Endothelial cell of umbilical vein (primary cell): ENCODE measurements around the gene DOCK4.

Experiments
- CTCF ChIP-seq, 2 donors: IDR thresholded peaks; 1 replicate in 1 of 2; 2 replicates in 1 of 2; pipeline ENCODE4 v1.5.1; 2011; ENCODE audit warnings: low read length in 2 of 2, mild to moderate bottlenecking in 2 of 2, moderate library complexity in 2 of 2, control low read depth in 1 of 2, inconsistent platforms in 1 of 2, low read depth in 1 of 2; ENCODE audit not compliant: insufficient read depth in 1 of 2; ENCODE audit errors: extremely low read depth in 1 of 2
- FOS ChIP-seq: IDR thresholded peaks from 2 replicates; pipeline ENCODE4 v1.6.1; 2011; ENCODE audit warnings: mild to moderate bottlenecking, low read length, moderate library complexity, borderline replicate concordance; ENCODE audit not compliant: insufficient read depth
- GATA2 ChIP-seq: IDR thresholded peaks from 2 replicates; pipeline ENCODE4 v1.7.0; 2011; ENCODE audit warnings: low read depth, mild to moderate bottlenecking, moderate library complexity, mixed read lengths, low read length; ENCODE audit not compliant: insufficient read length, insufficient read depth
- POLR2A ChIP-seq: IDR thresholded peaks from 2 replicates; pipeline ENCODE4 v1.6.1; 2012; ENCODE audit warnings: low read depth, mild to moderate bottlenecking, control low read depth, low read length
- POLR2AphosphoS5 ChIP-seq: IDR thresholded peaks from 2 replicates; pipeline ENCODE4 v1.6.1; 2012; ENCODE audit warnings: low read depth, mild to moderate bottlenecking, control low read depth, low read length, moderate library complexity; ENCODE audit not compliant: insufficient read depth

GRCh38 chr7:112129655-112130323 lies 76.4 kb downstream of the DOCK4 start:
- no peak for TF ChIP-seq GATA2
- TF ChIP-seq CTCF (IDR thresholded peaks at IDR 0.05; ENCODE audit: extremely low read depth in 1 of 2, insufficient read depth in 1 of 2, low read depth in 1 of 2, low read length in 2 of 2): no peak
- no peak for TF ChIP-seq POLR2AphosphoS5
- TF ChIP-seq POLR2A: no peak
- TF ChIP-seq FOS: no peak
